Right ventricle myocardium superior (tissue), 1 donor: ENCODE data around the gene ZNF3. TPM values are rescaled to one million over a fixed set of nuclear protein-coding genes. Genes with fewer than 3 reads are reported as not detected.

Experiments
- ATAC-seq: fragments of 200-7000 bp; cut with Tn5 transposase; one replicate; pipeline ENCODE4 v1.9.1; 2020; ENCODE audit warnings: mild to moderate bottlenecking; ENCODE audit not compliant: poor library complexity
- DNase-seq: peaks from one replicate; pipeline ENCODE4 v3.0.0-alpha.2; 2020
- intact Hi-C: fragments of 100-400 bp; cut with DNase I; formaldehyde crosslinking; loops from one replicate; pipeline ENCODE4 v1.11.2; 2022
- total RNA-seq: library from RNA; stranded (reverse); fragmentation: NEBNext Ultra II Directional; extraction: Animal tissue kit (Norgen Biotek cat#: 25700); gene quantifications from one replicate; pipeline ENCODE4 v1.2.1, GENCODE V29; 2021
- donor health status: DM: no; HTN: yes; CAD: no; lungs with severe emphysema.

The ZNF3 gene
- total RNA-seq, 1 donor from 2014 or later: 12.0 TPM

- intact Hi-C loops: no loop called here
- DNase-seq (no peak), ATAC-seq (no peak)
These were observed 14.6 kb downstream of the ZNF3 start for GRCh38 chr7:100066953-100067352.

GRCh38 chr7:100065452-100066186 lies 15.9 kb downstream of the ZNF3 start:
- intact Hi-C loops: no loop called here
- no peak for DNase-seq
- ATAC-seq: peak; percentile 87

- DNase-seq (no peak), ATAC-seq (no peak)
- intact Hi-C loops: no loop called here
These were observed 17.4 kb downstream of the ZNF3 start for GRCh38 chr7:100064162-100064561.

- intact Hi-C loops: no loop called here
- no peak for DNase-seq
- ATAC-seq: no peak
These were observed 18.1 kb downstream of the ZNF3 start for GRCh38 chr7:100063376-100063775.

- no peak for DNase-seq
- no peak for ATAC-seq
These were observed 19.9 kb downstream of the ZNF3 start for GRCh38 chr7:100061518-100062193.

GRCh38 chr7:100059251-100059739 lies 22.2 kb downstream of the ZNF3 start:
- no peak for DNase-seq
- intact Hi-C loops: no loop called here
- ATAC-seq: no peak

More at GRCh38 chr7:100061518-100062193, 19.9 kb downstream of the ZNF3 start:
- intact Hi-C loops: no loop called here

GRCh38 chr7:100057006-100057405 lies 24.5 kb downstream of the ZNF3 start:
- DNase-seq (no peak), ATAC-seq (no peak)
- intact Hi-C loops: no loop called here

- ATAC-seq (peak; percentile 24), DNase-seq (no peak)
- intact Hi-C loops: no loop called here
These were observed 28.3 kb downstream of the ZNF3 start for GRCh38 chr7:100053215-100053614.

- no peak for DNase-seq
- intact Hi-C loops: no loop called here
- ATAC-seq: no peak
These were observed 29.9 kb downstream of the ZNF3 start for GRCh38 chr7:100051611-100052010.

GRCh38 chr7:100049441-100050291 lies 31.9 kb downstream of the ZNF3 start, which contains the start of gene ZSCAN21:
Gene ZSCAN21, plus strand, starts transcription at chr7:100049774. Its CDS starts 7,233 bp downstream, at chr7:100057007.
- peak; percentile 92 for DNase-seq
- peak; percentile 99 for ATAC-seq
- intact Hi-C loops: no loop called here

GRCh38 chr7:100048680-100049079 lies 32.8 kb downstream of the ZNF3 start:
- intact Hi-C loops: no loop called here
- ATAC-seq (no peak), DNase-seq (no peak)

GRCh38 chr7:100044718-100045117 lies 36.8 kb downstream of the ZNF3 start:
- intact Hi-C loops: no loop called here
- no peak for DNase-seq

GRCh38 chr7:100040575-100040974 lies 40.9 kb downstream of the ZNF3 start:
- no peak for ATAC-seq
- intact Hi-C loops: no loop called here
- DNase-seq: no peak

More at GRCh38 chr7:100044718-100045117, 36.8 kb downstream of the ZNF3 start:
- ATAC-seq: no peak

- no peak for DNase-seq
- intact Hi-C loops: no loop called here
- ATAC-seq: no peak
These were observed 43.2 kb downstream of the ZNF3 start for GRCh38 chr7:100038326-100038725.

- no peak for ATAC-seq
- intact Hi-C loops: no loop called here
- no peak for DNase-seq
These were observed 45.6 kb downstream of the ZNF3 start for GRCh38 chr7:100035876-100036275.

- no peak for ATAC-seq
- intact Hi-C loops: no loop called here
- DNase-seq: no peak
These were observed 46.5 kb downstream of the ZNF3 start for GRCh38 chr7:100034871-100035510.

GRCh38 chr7:100033526-100033925 lies 48.0 kb downstream of the ZNF3 start:
- intact Hi-C loops: no loop called here
- ATAC-seq (no peak), DNase-seq (no peak)

GRCh38 chr7:100029596-100029995 lies 51.9 kb downstream of the ZNF3 start:
- DNase-seq (no peak), ATAC-seq (no peak)
- intact Hi-C loops: no loop called here

- intact Hi-C loops: no loop called here
- no peak for ATAC-seq
- no peak for DNase-seq
These were observed 54.3 kb downstream of the ZNF3 start for GRCh38 chr7:100027197-100027596.
